Ishikawa (cell line): Measurements from ENCODE around the gene HDGFL2.

Source experiments
- CEBPB ChIP-seq: IDR thresholded peaks from 2 replicates; pipeline ENCODE4 v1.6.1; 2012
- CREB1 ChIP-seq: IDR thresholded peaks from 2 replicates; pipeline ENCODE4 v1.6.1; 2012; ENCODE audit warnings: low read depth
- EGR1 ChIP-seq: IDR thresholded peaks from 2 replicates; pipeline ENCODE4 v1.6.1; 2012
- EP300 ChIP-seq: IDR thresholded peaks from 2 replicates; pipeline ENCODE4 v1.6.1; 2012; ENCODE audit warnings: borderline replicate concordance
- FOXM1 ChIP-seq: IDR thresholded peaks from 2 replicates; pipeline ENCODE4 v1.6.1; 2012; ENCODE audit warnings: low read depth, borderline replicate concordance
- NFIC ChIP-seq: IDR thresholded peaks from 2 replicates; pipeline ENCODE4 v1.6.1; 2012
- RAD21 ChIP-seq: IDR thresholded peaks from 2 replicates; pipeline ENCODE4 v1.6.1; 2012; ENCODE audit warnings: low read depth
- TAF1 ChIP-seq: IDR thresholded peaks from 2 replicates; pipeline ENCODE4 v1.6.1; 2012; ENCODE audit warnings: low read depth, mild to moderate bottlenecking
- TCF12 ChIP-seq: IDR thresholded peaks from 2 replicates; pipeline ENCODE4 v1.6.1; 2012; ENCODE audit warnings: low read depth
- TEAD4 ChIP-seq: IDR thresholded peaks from 2 replicates; pipeline ENCODE4 v1.6.1; 2012
- YY1 ChIP-seq: IDR thresholded peaks from 2 replicates; pipeline ENCODE4 v1.6.1; 2012; ENCODE audit warnings: low read depth
- ZBTB7A ChIP-seq: IDR thresholded peaks from 2 replicates; pipeline ENCODE4 v1.6.1; 2012; ENCODE audit warnings: low read depth
- TF ChIP-seq, protein P1 (sequence below): IDR thresholded peaks from 2 replicates; pipeline ENCODE4 v1.6.1; 2012
- TF ChIP-seq, protein P2 (sequence below): IDR thresholded peaks from 2 replicates; pipeline ENCODE4 v1.6.1; 2012; ENCODE audit warnings: low read depth, mild to moderate bottlenecking
- TF ChIP-seq, protein P3 (sequence below): IDR thresholded peaks from 2 replicates; pipeline ENCODE4 v1.6.1; 2012

Gene HDGFL2

DNA sequence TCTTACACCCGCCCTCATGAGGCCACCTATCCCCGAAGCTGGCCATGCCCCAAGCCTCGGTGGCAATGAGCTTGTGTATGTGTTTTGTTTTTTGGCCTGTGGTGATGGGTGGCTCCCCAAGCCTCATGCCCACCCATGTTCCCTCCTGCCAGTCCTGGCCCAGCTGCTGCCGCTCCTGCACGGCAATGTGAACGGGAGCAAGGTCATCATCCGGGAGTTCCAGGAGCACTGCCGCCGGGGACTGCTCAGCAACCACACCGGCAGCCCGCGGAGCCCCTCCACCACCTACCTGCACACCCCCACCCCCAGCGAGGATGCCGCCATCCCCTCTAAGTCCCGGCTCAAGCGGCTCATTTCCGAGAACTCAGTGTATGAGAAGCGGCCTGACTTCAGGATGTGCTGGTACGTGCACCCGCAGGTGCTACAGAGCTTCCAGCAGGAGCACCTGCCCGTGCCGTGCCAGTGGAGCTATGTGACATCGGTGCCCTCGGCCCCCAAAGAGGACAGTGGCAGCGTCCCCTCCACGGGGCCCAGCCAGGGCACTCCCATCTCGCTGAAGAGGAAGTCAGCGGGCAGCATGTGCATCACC lies 39.1 kb upstream of the HDGFL2 start:
- TF ChIP-seq TEAD4 (no peak), ZBTB7A (no peak), RAD21 (no peak), NFIC (no peak), EP300 (no peak), TCF12 (no peak), CEBPB (no peak), CREB1 (no peak), FOXM1 (no peak), YY1 (no peak), EGR1 (no peak), TAF1 (no peak)
- TF ChIP-seq, protein P1, sequence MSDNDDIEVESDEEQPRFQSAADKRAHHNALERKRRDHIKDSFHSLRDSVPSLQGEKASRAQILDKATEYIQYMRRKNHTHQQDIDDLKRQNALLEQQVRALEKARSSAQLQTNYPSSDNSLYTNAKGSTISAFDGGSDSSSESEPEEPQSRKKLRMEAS = no peak
- TF ChIP-seq, protein P2, sequence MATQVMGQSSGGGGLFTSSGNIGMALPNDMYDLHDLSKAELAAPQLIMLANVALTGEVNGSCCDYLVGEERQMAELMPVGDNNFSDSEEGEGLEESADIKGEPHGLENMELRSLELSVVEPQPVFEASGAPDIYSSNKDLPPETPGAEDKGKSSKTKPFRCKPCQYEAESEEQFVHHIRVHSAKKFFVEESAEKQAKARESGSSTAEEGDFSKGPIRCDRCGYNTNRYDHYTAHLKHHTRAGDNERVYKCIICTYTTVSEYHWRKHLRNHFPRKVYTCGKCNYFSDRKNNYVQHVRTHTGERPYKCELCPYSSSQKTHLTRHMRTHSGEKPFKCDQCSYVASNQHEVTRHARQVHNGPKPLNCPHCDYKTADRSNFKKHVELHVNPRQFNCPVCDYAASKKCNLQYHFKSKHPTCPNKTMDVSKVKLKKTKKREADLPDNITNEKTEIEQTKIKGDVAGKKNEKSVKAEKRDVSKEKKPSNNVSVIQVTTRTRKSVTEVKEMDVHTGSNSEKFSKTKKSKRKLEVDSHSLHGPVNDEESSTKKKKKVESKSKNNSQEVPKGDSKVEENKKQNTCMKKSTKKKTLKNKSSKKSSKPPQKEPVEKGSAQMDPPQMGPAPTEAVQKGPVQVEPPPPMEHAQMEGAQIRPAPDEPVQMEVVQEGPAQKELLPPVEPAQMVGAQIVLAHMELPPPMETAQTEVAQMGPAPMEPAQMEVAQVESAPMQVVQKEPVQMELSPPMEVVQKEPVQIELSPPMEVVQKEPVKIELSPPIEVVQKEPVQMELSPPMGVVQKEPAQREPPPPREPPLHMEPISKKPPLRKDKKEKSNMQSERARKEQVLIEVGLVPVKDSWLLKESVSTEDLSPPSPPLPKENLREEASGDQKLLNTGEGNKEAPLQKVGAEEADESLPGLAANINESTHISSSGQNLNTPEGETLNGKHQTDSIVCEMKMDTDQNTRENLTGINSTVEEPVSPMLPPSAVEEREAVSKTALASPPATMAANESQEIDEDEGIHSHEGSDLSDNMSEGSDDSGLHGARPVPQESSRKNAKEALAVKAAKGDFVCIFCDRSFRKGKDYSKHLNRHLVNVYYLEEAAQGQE = no peak
- TF ChIP-seq, protein P3, sequence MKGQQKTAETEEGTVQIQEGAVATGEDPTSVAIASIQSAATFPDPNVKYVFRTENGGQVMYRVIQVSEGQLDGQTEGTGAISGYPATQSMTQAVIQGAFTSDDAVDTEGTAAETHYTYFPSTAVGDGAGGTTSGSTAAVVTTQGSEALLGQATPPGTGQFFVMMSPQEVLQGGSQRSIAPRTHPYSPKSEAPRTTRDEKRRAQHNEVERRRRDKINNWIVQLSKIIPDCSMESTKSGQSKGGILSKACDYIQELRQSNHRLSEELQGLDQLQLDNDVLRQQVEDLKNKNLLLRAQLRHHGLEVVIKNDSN = no peak

DNA sequence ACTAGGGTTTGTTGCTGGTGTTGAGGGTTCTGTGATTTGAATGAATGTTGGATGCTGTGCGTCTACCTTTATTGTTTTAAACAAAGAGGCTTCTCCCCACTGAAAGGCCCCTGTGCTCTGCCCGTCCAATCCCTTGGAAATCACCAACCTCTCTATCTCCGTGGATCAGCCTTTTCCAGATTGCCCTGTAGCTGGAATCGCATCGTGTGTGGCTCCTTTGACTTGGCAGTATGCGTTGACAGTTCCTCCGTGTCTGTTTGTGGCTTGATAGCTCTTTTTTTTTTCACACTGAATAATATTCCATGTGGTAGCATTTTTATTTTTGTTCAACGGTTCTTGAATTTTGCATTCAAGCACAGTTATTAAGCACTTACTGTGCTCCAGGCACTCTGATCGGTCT lies 37.7 kb upstream of the HDGFL2 start:
- TF ChIP-seq NFIC (no peak), YY1 (no peak)

DNA sequence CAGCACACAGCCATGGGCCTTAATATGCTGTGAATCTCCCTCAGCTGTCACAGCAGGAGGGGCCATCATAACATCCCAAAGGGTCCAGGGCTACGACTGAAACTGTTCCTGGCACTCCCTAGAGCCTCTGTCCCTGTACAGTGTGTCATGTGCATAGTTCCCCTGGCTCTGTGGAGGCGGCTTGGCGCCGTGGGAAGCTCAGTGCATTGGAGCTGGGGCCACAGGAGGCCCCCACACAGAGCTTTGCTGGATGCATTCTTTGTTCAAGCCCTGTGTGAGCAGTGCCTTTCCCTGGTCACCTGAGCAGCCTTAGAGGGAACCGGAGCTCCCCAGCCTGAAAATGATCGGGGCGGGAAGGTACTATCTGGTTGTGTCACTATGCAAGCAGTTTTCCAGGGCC lies 35.9 kb upstream of the HDGFL2 start:
- TF ChIP-seq, protein P3 = no peak
- TF ChIP-seq ZBTB7A = no peak
- TF ChIP-seq, protein P1 = no peak
- TF ChIP-seq EP300 = no peak
- no peak for TF ChIP-seq TAF1
- no peak for TF ChIP-seq CREB1
- no peak for TF ChIP-seq EGR1
- TF ChIP-seq, protein P2 = no peak
- no peak for TF ChIP-seq FOXM1
- no peak for TF ChIP-seq RAD21
- no peak for TF ChIP-seq TCF12

DNA sequence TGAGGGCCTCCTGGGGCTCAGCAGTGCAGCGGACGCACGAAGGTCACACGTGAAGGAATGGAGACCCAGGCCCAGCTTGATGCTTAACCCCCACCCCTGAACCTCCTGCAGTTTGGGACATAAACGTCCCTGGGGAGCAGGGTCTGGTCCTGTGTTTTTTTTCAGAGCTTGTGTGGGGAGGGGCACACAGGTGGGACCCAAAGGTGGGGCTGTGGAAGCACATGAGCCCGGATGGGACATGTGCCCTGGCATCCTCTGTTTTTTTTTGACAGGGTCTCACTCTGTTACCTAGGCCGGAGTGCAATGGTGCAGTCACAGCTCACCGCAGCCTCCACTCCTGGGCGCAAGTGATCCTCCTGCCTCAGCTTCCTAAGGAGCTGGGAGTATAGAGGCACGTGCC lies 35.0 kb upstream of the HDGFL2 start:
- TF ChIP-seq, protein P3 = no peak
- TF ChIP-seq TCF12 = no peak
- TF ChIP-seq CREB1 = no peak
- TF ChIP-seq, protein P2 = no peak
- no peak for TF ChIP-seq YY1
- no peak for TF ChIP-seq TAF1
- TF ChIP-seq RAD21 = no peak
- TF ChIP-seq EGR1 = no peak
- no peak for TF ChIP-seq TEAD4
- no peak for TF ChIP-seq EP300
- TF ChIP-seq, protein P1 = no peak
- no peak for TF ChIP-seq CEBPB
- no peak for TF ChIP-seq FOXM1
- no peak for TF ChIP-seq ZBTB7A
- TF ChIP-seq NFIC = no peak
